K562 (cell line): ENCODE measurements around the gene CCDC73. TPM values are rescaled to one million over a fixed set of nuclear protein-coding genes. Genes with fewer than 3 reads are reported as not detected.

ENCODE experiments used
- ATAC-seq: fragments of 200-7000 bp; cut with Tn5 transposase; 3 replicates; pipeline ENCODE4 v1.9.1; 2020; ENCODE audit warnings: moderate library complexity
- BruUV-seq: library from RNA; stranded (reverse); fragments of 400-500 nt; replicated peaks from 2 replicates; lab custom pipeline; 2021; lab: Mats Ljungman, UMichigan
- CTCF ChIA-PET: fragments of 300-600 bp; formaldehyde crosslinking; extraction: SDS; loops from one replicate; lab custom pipeline; 2021; ENCODE audit warnings: low intra/inter-chr PET ratio; lab: Yijun Ruan, JAX
- POLR2A ChIA-PET: fragments of 300-600, 350-650 bp; sonication (Branson Sonifier 250); formaldehyde crosslinking; extraction: SDS; loops from one replicate; lab custom pipeline; 2021; ENCODE audit warnings: antibody characterized with exemption, inconsistent platforms; lab: Yijun Ruan, JAX
- DNase-seq, 4 experiments: peaks; one replicate each; pipeline versions ENCODE4 v3.0.0 to v3.0.0-alpha.2; 2011 to 2018; ENCODE audit warnings: low spot score in 3 of 4, mixed read lengths in 3 of 4; ENCODE audit errors: extremely low read depth in 1 of 4
- FAIRE-seq: peaks from 2 replicates; lab custom pipeline; 2011; peaks lifted over from hg19 to GRCh38; lab: Jason Lieb, UNC
- H2AFZ ChIP-seq: 2 replicates; pipeline ENCODE4 v1.6.0; 2011; ENCODE audit warnings: low read depth, low read length, control low read depth, inconsistent platforms
- H3K27ac ChIP-seq: fragments of 200-600 bp; 3 replicates; pipeline ENCODE4 v1.8.0; 2011; ENCODE audit warnings: low read depth, mild to moderate bottlenecking, control low read depth, inconsistent platforms, low read length, moderate library complexity, mixed read lengths; ENCODE audit errors: extremely low read depth
- H3K27me3 ChIP-seq, 2 experiments: fragments of 300-600 bp in 1 of 2; 2 replicates in 1 of 2; 3 replicates in 1 of 2; pipeline versions ENCODE4 v1.6.0 to v1.8.0; 2011; ENCODE audit warnings: inconsistent platforms in 2 of 2, low read length in 2 of 2, mild to moderate bottlenecking in 1 of 2, mixed read lengths in 1 of 2, moderate library complexity in 1 of 2; ENCODE audit not compliant: control insufficient read depth in 2 of 2, insufficient read depth in 2 of 2
- H3K36me3 ChIP-seq: fragments of 300-600 bp; 3 replicates; pipeline ENCODE4 v1.8.0; 2011; ENCODE audit warnings: mild to moderate bottlenecking, low read length, inconsistent platforms; ENCODE audit not compliant: control insufficient read depth, insufficient read depth
- H3K4me1 ChIP-seq, 2 experiments: fragments of 200-600 bp in 1 of 2; replicated peaks in 1 of 2; 2 replicates in 1 of 2; 3 replicates in 1 of 2; pipeline versions ENCODE4 v1.5.1 to v1.8.0; 2011; ENCODE audit warnings: inconsistent platforms in 2 of 2, low read length in 2 of 2, mild to moderate bottlenecking in 1 of 2, mixed read lengths in 1 of 2, moderate library complexity in 1 of 2; ENCODE audit not compliant: control insufficient read depth in 2 of 2, insufficient read depth in 2 of 2
- H3K4me2 ChIP-seq: 2 replicates; pipeline ENCODE4 v1.6.1; 2011; ENCODE audit warnings: low read length, control low read depth, inconsistent platforms, mixed read lengths; ENCODE audit not compliant: insufficient read depth
- H3K4me3 ChIP-seq: fragments of 200-600 bp; sonication (generic), shearing (Covaris generic); 2 replicates; pipeline ENCODE4 v1.5.1; 2016; ENCODE audit warnings: control low read depth, inconsistent platforms
- H3K79me2 ChIP-seq: fragments of 200-600 bp; 3 replicates; pipeline ENCODE4 v1.8.0; 2011; ENCODE audit warnings: low read length, inconsistent platforms; ENCODE audit not compliant: control insufficient read depth, insufficient read depth
- H3K9ac ChIP-seq, 2 experiments: 2 replicates each; pipeline versions ENCODE4 v1.6.0 to v1.6.1; 2011; ENCODE audit warnings: low read depth in 2 of 2, low read length in 2 of 2, control low read depth in 1 of 2, inconsistent platforms in 1 of 2, mild to moderate bottlenecking in 1 of 2, mixed read lengths in 1 of 2; ENCODE audit not compliant: insufficient read depth in 1 of 2
- H3K9me1 ChIP-seq: one replicate; pipeline ENCODE4 v1.6.0; 2011; ENCODE audit warnings: inconsistent platforms, mild to moderate bottlenecking, low read length, moderate library complexity; ENCODE audit not compliant: control insufficient read depth, insufficient read depth
- H3K9me3 ChIP-seq: replicated peaks from 2 replicates; pipeline ENCODE4 v1.5.1; 2011; ENCODE audit warnings: low read depth, low read length, inconsistent platforms; ENCODE audit not compliant: control insufficient read depth, insufficient read depth
- H4K20me1 ChIP-seq: replicated peaks from 2 replicates; pipeline ENCODE4 v1.6.1; 2011; ENCODE audit warnings: low read length, inconsistent platforms, mixed read lengths; ENCODE audit not compliant: control insufficient read depth, insufficient read depth
- ATF3 ChIP-seq, 2 experiments: fragments of 450-650 bp in 1 of 2; sonication (generic) in 1 of 2; formaldehyde crosslinking in 1 of 2; IDR thresholded peaks in 1 of 2; conservative IDR thresholded peaks in 1 of 2; 2 replicates each; pipeline versions ENCODE4 v1.6.1 to v1.8.1; 2016 to 2023; ENCODE audit warnings: mild to moderate bottlenecking in 2 of 2, moderate library complexity in 2 of 2, inconsistent platforms in 1 of 2, missing genetic modification reagents in 1 of 2
- CEBPB ChIP-seq: fragments of 450-650 bp; IDR thresholded peaks from 2 replicates; pipeline ENCODE4 v1.6.1; 2016; ENCODE audit warnings: missing genetic modification characterization, missing compliant biosample characterization
- CEBPG ChIP-seq, 3 experiments: fragments of 200-800 bp in 1 of 3; sonication (Bioruptor generic) in 1 of 3; sonication (generic) in 1 of 3; formaldehyde crosslinking in 1 of 3; IDR thresholded peaks in 2 of 3; conservative IDR thresholded peaks in 1 of 3; 2 replicates each; pipeline versions ENCODE4 v1.6.1 to v1.8.0; 2016 to 2022; ENCODE audit warnings: missing compliant biosample characterization in 2 of 3, missing genetic modification characterization in 2 of 3, mild to moderate bottlenecking in 1 of 3, missing genetic modification reagents in 1 of 3
- MAZ ChIP-seq, 2 experiments: fragments of 450-650 bp in 1 of 2; sonication (generic) in 1 of 2; formaldehyde crosslinking; IDR thresholded peaks in 1 of 2; conservative IDR thresholded peaks in 1 of 2; 2 replicates each; pipeline versions ENCODE4 v1.4.0 to v1.5.0; 2020; ENCODE audit warnings: mild to moderate bottlenecking in 1 of 2, missing genetic modification reagents in 1 of 2
- WGBS: fragments of 100-300 bp; shearing (Covaris generic); methylation state at CpG from one replicate; pipeline ENCODE4 v1.1.6; 2016; ENCODE audit warnings: low coverage, mixed read lengths; ENCODE audit not compliant: insufficient coverage; ENCODE audit errors: missing lambda C conversion rate; 5-methylcytosine and 5-hydroxymethylcytosine counted together
- in situ Hi-C: fragments of 300-500 bp; cut with MboI; formaldehyde crosslinking; loops from 4 replicates; pipeline ENCODE4 v1.15.0; 2018; ENCODE audit warnings: inconsistent platforms, mixed read lengths
- intact Hi-C: fragments of 100-400 bp; cut with micrococcal nuclease; formaldehyde crosslinking; loops from 2 replicates; pipeline ENCODE4 v1.14.2; 2022
- polyA plus RNA-seq, 8 experiments: library from polyadenylated mRNA; depleted of rRNA in 4 of 8; stranded (reverse) in 5 of 8; unstranded in 3 of 8; fragments of >200 nt; fragmentation: Nextera tagmentation in 2 of 8; fragmentation: Illumina TruSeq in 1 of 8; extraction: Ambion mirVana in 2 of 8; extraction: Trizol in 1 of 8; gene quantifications; 2 replicates each; pipeline versions ENCODE4 v1.2.1 to v1.2.3, GENCODE V29; 2011 to 2014; ENCODE audit warnings: inconsistent platforms in 1 of 8, missing spikeins in 1 of 8
- total RNA-seq, 7 experiments: library from RNA; depleted of rRNA in 6 of 7; stranded (reverse); fragments of >200 nt in 6 of 7; fragmentation: Illumina TruSeq in 2 of 7; extraction: Trizol in 2 of 7; gene quantifications; 2 replicates each; pipeline versions ENCODE4 v1.2.1 to v1.2.3, GENCODE V29; 2011 to 2021; ENCODE audit warnings: low replicate concordance in 1 of 7
- TF ChIP-seq, protein P1 (sequence below), 2 experiments: fragments of 450-650 bp in 1 of 2; sonication (generic) in 1 of 2; formaldehyde crosslinking in 1 of 2; IDR thresholded peaks; 2 replicates each; pipeline versions ENCODE4 v1.7.1 to v1.9.0; 2016 to 2022; ENCODE audit warnings: inconsistent platforms in 1 of 2, mild to moderate bottlenecking in 1 of 2, missing genetic modification reagents in 1 of 2

CCDC73 gene
- total and polyA plus RNA-seq, 9 of the 15 experiments (the other 6 are each of a cell fraction or from before 2014, with no cell fraction given), result 0.20 to 0.21 TPM; not detected in 7

DNA sequence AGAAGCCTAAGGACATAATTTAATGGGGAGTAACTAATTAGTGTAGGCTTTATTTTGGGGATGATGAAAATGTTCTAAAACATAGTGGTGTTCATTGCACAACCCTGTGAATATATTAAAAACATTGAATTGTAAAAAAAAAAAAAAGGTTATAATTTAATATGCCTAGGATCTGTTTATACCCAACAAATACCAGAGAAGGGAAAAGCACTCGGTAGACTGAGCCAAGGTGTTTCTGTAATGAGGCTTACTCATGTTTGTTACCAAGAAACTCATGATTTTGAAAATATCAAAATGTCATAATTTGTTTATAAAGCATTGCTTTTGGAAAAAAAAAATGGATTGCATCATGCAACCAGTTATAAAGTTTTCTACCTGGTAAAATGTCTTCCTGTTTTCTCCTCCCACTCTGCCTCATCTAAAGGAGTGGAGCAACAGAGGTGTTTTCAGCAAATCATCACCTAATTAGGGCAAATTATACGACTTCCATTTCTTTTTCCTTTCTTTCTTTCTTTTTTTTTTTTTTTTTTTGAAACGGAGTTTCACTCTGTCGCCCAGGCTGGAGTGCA is 225.1 kb downstream of the CCDC73 start:
- Histone ChIP-seq H3K27me3 (no peaks in the 10 kb centered on the region), H3K9me3 (no peaks in the 10 kb centered on the region), H3K27ac (no peak overlapping the region), H2AFZ (no peak overlapping the region), H3K4me2 (no peak overlapping the region), H3K9ac (no peak overlapping the region), H3K79me2 (no peaks in the 10 kb centered on the region), H3K9me1 (no peaks in the 10 kb centered on the region), H3K36me3 (no peaks in the 10 kb centered on the region), H4K20me1 (no peaks in the 10 kb centered on the region), H3K4me3 (no peak overlapping the region), H3K4me1 (peaks cover 0 to 5% of the 10 kb centered on the region in 2 experiments; a peak in 2 of 5 replicates)
- POLR2A ChIA-PET, result no interaction called here
- DNase-seq, result no peak
- intact Hi-C loops (no loop called here), in situ Hi-C loops (no loop called here)
- FAIRE-seq, result no peak
- no TSS peak for BruUV-seq
- 0% methylated on average over 2 of the region's 4 CpGs for WGBS
- TF ChIP-seq CEBPG (CRISPR knock-in tag; IDR thresholded peaks at IDR 0.05), result no peak
- TF ChIP-seq CEBPG (tag; conservative IDR thresholded peaks at IDR 0.05 in 1 of 2, IDR thresholded peaks at IDR 0.05 in 1 of 2), result peak; percentile 50 to 60; a peak in 3 of 4 replicates
- TF ChIP-seq, protein P1, sequence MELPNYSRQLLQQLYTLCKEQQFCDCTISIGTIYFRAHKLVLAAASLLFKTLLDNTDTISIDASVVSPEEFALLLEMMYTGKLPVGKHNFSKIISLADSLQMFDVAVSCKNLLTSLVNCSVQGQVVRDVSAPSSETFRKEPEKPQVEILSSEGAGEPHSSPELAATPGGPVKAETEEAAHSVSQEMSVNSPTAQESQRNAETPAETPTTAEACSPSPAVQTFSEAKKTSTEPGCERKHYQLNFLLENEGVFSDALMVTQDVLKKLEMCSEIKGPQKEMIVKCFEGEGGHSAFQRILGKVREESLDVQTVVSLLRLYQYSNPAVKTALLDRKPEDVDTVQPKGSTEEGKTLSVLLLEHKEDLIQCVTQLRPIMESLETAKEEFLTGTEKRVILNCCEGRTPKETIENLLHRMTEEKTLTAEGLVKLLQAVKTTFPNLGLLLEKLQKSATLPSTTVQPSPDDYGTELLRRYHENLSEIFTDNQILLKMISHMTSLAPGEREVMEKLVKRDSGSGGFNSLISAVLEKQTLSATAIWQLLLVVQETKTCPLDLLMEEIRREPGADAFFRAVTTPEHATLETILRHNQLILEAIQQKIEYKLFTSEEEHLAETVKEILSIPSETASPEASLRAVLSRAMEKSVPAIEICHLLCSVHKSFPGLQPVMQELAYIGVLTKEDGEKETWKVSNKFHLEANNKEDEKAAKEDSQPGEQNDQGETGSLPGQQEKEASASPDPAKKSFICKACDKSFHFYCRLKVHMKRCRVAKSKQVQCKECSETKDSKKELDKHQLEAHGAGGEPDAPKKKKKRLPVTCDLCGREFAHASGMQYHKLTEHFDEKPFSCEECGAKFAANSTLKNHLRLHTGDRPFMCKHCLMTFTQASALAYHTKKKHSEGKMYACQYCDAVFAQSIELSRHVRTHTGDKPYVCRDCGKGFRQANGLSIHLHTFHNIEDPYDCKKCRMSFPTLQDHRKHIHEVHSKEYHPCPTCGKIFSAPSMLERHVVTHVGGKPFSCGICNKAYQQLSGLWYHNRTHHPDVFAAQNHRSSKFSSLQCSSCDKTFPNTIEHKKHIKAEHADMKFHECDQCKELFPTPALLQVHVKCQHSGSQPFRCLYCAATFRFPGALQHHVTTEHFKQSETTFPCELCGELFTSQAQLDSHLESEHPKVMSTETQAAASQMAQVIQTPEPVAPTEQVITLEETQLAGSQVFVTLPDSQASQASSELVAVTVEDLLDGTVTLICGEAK (IDR thresholded peaks at IDR 0.05), result peak; percentile 39; the same call in 1 of the 2 replicates
- TF ChIP-seq, protein P1 (CRISPR knock-in tag; IDR thresholded peaks at IDR 0.05), result no peak
- peak; percentile 58 for TF ChIP-seq ATF3 (IDR thresholded peaks at IDR 0.05)
- no peak for TF ChIP-seq ATF3 (CRISPR knock-in tag; conservative IDR thresholded peaks at IDR 0.05)
- no peak for TF ChIP-seq MAZ (CRISPR knock-in tag; conservative IDR thresholded peaks at IDR 0.05 in 1 of 2, IDR thresholded peaks at IDR 0.05 in 1 of 2)
- peak; percentile 45; the same call in 1 of the 2 replicates for TF ChIP-seq CEBPB (tag)
- ATAC-seq, result no peak
- CTCF ChIA-PET, result interaction anchor here (0.7 kb wide), 1 partner anchor 8 kb away, joined by 5 read pairs; no protein-coding TSS in a partner anchor
